Coronary artery (tissue), 2 donors: ENCODE data around the gene LLGL2.

Experiments
- DNase-seq: peaks from one replicate; pipeline ENCODE4 v3.0.0-alpha.2; 2017; ENCODE audit warnings: low spot score
- H3K27ac ChIP-seq, 2 donors: fragments of 200-600 bp; sonication (generic); one replicate each; pipeline ENCODE4 v1.5.1; 2016 to 2019
- H3K4me3 ChIP-seq: fragments of 200-600 bp; sonication (generic); 2 replicates; pipeline ENCODE4 v1.5.1; 2016; ENCODE audit warnings: mild to moderate bottlenecking, moderate library complexity
- CTCF ChIP-seq: fragments of 200-600 bp; sonication (generic); IDR thresholded peaks from one replicate; pipeline ENCODE4 v1.5.1; 2019; ENCODE audit warnings: antibody characterized with exemption

Gene LLGL2

DNA sequence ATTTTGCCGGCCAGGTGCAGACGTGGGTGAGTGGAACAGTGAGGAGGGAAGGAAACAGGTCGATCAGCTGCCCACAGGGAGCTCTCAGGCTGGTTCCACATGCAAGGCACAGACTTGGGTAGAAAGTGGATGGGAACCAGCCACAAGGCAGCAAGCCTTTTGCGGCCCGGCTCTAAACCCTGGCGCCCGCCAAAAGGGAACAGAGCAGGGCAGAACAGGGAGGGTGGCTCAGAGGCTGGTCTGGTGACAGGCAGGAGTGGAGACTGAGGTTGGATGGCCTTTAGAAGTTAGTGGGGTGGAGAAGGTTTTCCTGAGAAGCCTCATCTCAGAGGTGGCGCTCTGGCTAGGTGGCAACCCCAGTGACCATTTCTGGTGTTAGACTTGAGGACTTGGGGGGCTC lies 10.4 kb downstream of the LLGL2 start:
- DNase-seq = no peak
- H3K4me3 ChIP-seq = no peak overlapping the region
- TF ChIP-seq CTCF = no peak
- no peak overlapping the region for H3K27ac ChIP-seq

GRCh38 chr17:75536366-75536765 lies 10.9 kb downstream of the LLGL2 start:
- no peak for DNase-seq
- TF ChIP-seq CTCF = no peak
- Histone ChIP-seq H3K4me3 (no peak overlapping the region), H3K27ac (no peak overlapping the region)

DNA sequence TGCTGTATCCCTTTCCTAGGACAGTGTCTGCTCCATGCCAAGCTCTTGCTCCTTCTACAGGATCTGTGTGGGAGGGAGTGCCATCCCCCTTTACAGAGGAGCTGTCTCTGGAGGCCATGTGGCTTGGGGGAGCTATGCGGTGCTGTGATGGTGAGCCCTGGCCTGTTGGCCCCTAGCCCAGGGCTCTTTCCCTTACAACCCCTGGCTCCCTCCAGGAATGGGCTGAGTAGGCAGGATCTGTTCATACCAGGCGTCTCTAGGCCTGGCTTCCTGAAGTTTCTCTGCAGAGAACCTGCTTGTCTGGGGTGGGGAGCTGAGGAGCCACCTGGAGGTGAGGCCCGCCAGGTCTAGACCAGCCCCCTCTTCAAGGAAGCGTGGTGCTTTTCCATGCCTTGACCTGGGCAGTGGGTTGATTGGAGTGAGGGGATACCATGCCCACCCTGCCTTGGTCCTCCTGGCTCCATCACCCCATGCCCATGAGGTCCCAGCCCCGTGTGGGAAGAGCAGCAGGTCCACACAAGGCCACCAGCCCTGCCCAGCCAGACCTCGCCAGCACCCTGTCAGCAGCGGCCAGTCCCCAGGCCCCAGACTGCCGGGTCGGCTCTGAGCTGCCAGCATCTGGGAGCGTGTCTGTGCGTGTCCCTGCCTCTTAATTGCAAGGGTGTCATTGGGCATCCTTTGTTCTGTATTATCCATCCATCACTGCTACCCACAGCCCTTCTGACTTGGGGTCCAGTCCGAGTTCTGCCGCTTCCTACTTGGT lies 14.7 kb downstream of the LLGL2 start:
- no peak overlapping the region for H3K27ac ChIP-seq
- TF ChIP-seq CTCF = no peak
- no peak overlapping the region for H3K4me3 ChIP-seq
- DNase-seq = no peak

- no peak for DNase-seq
- Histone ChIP-seq H3K27ac (no peak overlapping the region), H3K4me3 (no peak overlapping the region)
- no peak for TF ChIP-seq CTCF
Observed at GRCh38 chr17:75540923-75541503, 15.5 kb downstream of the LLGL2 start.

DNA sequence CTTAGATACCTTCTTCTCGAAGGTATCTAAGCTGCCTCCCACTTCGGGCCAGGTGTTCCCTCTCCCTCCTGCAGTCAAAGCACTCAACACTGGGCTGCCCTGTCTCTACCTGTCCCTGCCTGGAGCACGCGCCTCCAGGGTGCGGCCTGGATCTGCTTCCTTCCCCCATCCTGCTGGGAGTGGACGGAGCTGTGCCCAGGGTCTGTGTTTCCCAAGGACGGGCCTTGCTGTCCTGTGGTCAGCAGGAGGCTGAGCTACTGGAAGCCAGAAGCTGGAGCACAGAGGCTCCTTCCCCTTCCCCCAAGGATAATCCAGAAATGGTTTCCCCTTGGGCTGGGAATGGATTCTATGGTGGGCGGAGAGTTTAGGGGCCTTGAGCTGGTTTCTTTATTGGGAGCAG lies 16.7 kb downstream of the LLGL2 start:
- H3K4me3 ChIP-seq = no peak overlapping the region
- DNase-seq = no peak
- no peak for TF ChIP-seq CTCF
- no peak overlapping the region for H3K27ac ChIP-seq

DNA sequence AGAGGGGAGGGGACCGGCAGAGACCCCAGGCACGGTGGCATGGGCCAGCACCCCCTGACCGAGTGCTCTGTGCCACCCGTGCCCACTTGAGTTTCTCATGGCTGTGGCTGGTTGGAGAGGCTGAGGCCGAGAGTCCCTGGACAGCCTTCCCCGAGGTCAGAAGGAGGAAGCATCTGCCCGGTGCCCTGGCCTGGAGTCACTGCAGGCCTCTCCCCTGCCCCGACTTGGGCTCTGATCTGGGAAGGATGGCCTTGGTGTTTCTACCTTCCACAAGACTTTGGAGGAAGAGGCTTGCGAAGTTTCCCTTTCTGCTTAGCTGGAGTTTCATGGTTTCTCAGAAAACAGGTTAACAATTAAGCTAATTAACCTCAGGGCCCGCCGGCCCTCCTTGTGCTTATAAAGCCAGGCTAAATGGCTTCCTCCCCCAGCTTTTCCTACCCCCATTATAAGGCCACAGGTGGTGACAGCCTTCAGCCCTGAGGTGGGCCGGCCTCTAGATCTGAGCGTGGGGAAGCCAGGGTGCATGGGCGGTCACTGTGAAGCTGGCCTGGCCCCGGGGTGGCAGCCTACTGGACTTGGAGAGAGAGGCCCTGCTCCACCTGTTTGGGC lies 17.3 kb downstream of the LLGL2 start:
- no peak overlapping the region for H3K27ac ChIP-seq
- no peak overlapping the region for H3K4me3 ChIP-seq
- no peak for DNase-seq
- no peak for TF ChIP-seq CTCF

DNA sequence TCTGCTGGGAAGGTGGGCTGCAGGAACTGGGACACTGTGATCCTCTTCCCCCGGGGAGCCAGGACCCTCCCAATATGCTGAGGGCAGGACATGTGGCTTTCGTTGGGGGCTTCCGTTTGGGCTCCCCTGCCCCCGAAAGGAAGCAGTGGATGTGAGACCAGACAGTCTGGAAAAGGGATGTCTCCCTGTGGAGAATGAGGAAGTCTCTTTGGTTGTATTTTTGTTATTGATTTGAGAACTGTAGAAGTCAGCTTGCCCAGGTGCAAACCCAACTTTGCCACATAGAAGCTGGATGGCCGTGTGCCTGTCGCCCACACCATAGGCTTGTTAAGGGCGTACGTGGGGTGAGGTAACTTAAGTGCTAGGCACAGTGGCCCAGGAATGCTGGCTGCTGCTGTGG lies 18.8 kb downstream of the LLGL2 start:
- no peak for DNase-seq
- Histone ChIP-seq H3K4me3 (no peak overlapping the region), H3K27ac (no peak overlapping the region)
- TF ChIP-seq CTCF = no peak
